HepG2 (cell line): Measurements from ENCODE around the gene TNFAIP3. TPM values are rescaled to one million over a fixed set of nuclear protein-coding genes. Genes with fewer than 3 reads are reported as not detected.

ENCODE experiments used
- ATAC-seq: fragments of 200-7000 bp; cut with Tn5 transposase; 3 replicates; pipeline ENCODE4 v1.9.1; 2020; ENCODE audit warnings: mild to moderate bottlenecking, moderate library complexity
- BruUV-seq: library from RNA; stranded (reverse); fragments of 400-500 nt; replicated peaks from 2 replicates; lab custom pipeline; 2021; lab: Mats Ljungman, UMichigan
- CTCF ChIA-PET: fragments of 300-600 bp; formaldehyde crosslinking; extraction: SDS; loops from one replicate; lab custom pipeline; 2021; ENCODE audit warnings: low total read pairs, inconsistent platforms, low intra/inter-chr PET ratio; lab: Yijun Ruan, JAX
- POLR2A ChIA-PET: fragments of 350-600 bp; sonication (Branson Sonifier 250); formaldehyde crosslinking; loops from one replicate; lab custom pipeline; 2020; ENCODE audit warnings: antibody characterized with exemption, inconsistent platforms; lab: Yijun Ruan, JAX
- DNase-seq: peaks from one replicate; pipeline ENCODE4 v3.0.0-alpha.2; 2015; ENCODE audit warnings: low spot score
- FAIRE-seq: peaks from 3 replicates; lab custom pipeline; 2011; peaks lifted over from hg19 to GRCh38; lab: Jason Lieb, UNC
- H2AFZ ChIP-seq: one replicate; pipeline ENCODE4 v1.6.1; 2011; ENCODE audit warnings: low read length, inconsistent platforms
- H3K27ac ChIP-seq: fragments of 300-600 bp; 3 replicates; pipeline ENCODE4 v1.8.0; 2011; ENCODE audit warnings: mixed run types, mild to moderate bottlenecking, mixed read lengths, low read length, inconsistent platforms; ENCODE audit not compliant: insufficient read depth; ENCODE audit errors: extremely low read length
- H3K27me3 ChIP-seq, 2 experiments: fragments of 200-600 bp in 1 of 2; 2 replicates in 1 of 2; 3 replicates in 1 of 2; pipeline versions ENCODE4 v1.6.0 to v1.8.0; 2011; ENCODE audit warnings: low read length in 2 of 2, mild to moderate bottlenecking in 2 of 2, moderate library complexity in 2 of 2, inconsistent platforms in 1 of 2; ENCODE audit not compliant: insufficient read depth in 2 of 2, control insufficient read depth in 1 of 2
- H3K36me3 ChIP-seq, 2 experiments: fragments of 200-600 bp in 1 of 2; replicated peaks in 1 of 2; 2 replicates in 1 of 2; 3 replicates in 1 of 2; pipeline versions ENCODE4 v1.5.1 to v1.8.0; 2011; ENCODE audit warnings: low read length in 2 of 2, inconsistent platforms in 1 of 2; ENCODE audit not compliant: insufficient read depth in 2 of 2, control insufficient read depth in 1 of 2
- H3K4me1 ChIP-seq: 2 replicates; pipeline ENCODE4 v1.5.1; 2012; ENCODE audit warnings: low read length, inconsistent platforms; ENCODE audit not compliant: insufficient read depth
- H3K4me2 ChIP-seq: 2 replicates; pipeline ENCODE4 v1.6.0; 2011; ENCODE audit warnings: low read depth, low read length, inconsistent platforms
- H3K4me3 ChIP-seq, 3 experiments: fragments of 200-600 bp in 1 of 3; sonication (generic), shearing (Covaris generic) in 1 of 3; replicated peaks in 1 of 3; 2 replicates each; pipeline ENCODE4 v1.5.1; 2011 to 2016; ENCODE audit warnings: low read length in 3 of 3, inconsistent platforms in 2 of 3, low read depth in 2 of 3, mild to moderate bottlenecking in 2 of 3, control low read depth in 1 of 3, mixed read lengths in 1 of 3; ENCODE audit not compliant: insufficient read depth in 1 of 3
- H3K79me2 ChIP-seq: one replicate; pipeline ENCODE4 v1.6.1; 2011; ENCODE audit warnings: low read length, inconsistent platforms; ENCODE audit not compliant: insufficient read depth
- H3K9ac ChIP-seq: 2 replicates; pipeline ENCODE4 v1.6.0; 2011; ENCODE audit warnings: mild to moderate bottlenecking, low read depth, low read length, inconsistent platforms; ENCODE audit not compliant: insufficient read depth
- H3K9me3 ChIP-seq: 2 replicates; pipeline ENCODE4 v1.5.1; 2012; ENCODE audit warnings: mild to moderate bottlenecking, low read length
- H4K20me1 ChIP-seq: 2 replicates; pipeline ENCODE4 v1.6.0; 2011; ENCODE audit warnings: inconsistent platforms, mild to moderate bottlenecking, low read length, moderate library complexity; ENCODE audit not compliant: insufficient read depth
- CEBPB ChIP-seq: IDR thresholded peaks from 2 replicates; pipeline ENCODE4 v1.6.1; 2011; ENCODE audit warnings: low read depth, low read length, improper control_type of control experiment, borderline replicate concordance
- CSRNP2 ChIP-seq: sonication (generic); formaldehyde crosslinking; conservative IDR thresholded peaks from 2 replicates; pipeline ENCODE4 v1.8.0; 2022; ENCODE audit warnings: low read depth, missing genetic modification reagents
- GATAD1 ChIP-seq: IDR thresholded peaks from 2 replicates; pipeline ENCODE4 v1.6.1; 2016; ENCODE audit warnings: missing genetic modification reagents, missing compliant biosample characterization
- HNRNPK ChIP-seq: fragments of 200-400 bp; formaldehyde crosslinking; IDR thresholded peaks from 2 replicates; pipeline ENCODE4 v1.6.1; 2018; ENCODE audit warnings: low read length, low read depth, moderate library complexity, mild to moderate bottlenecking; ENCODE audit not compliant: poor library complexity, severe bottlenecking
- JUND ChIP-seq: sonication (generic); formaldehyde crosslinking; IDR thresholded peaks from 2 replicates; pipeline ENCODE4 v1.8.0; 2022; ENCODE audit warnings: mild to moderate bottlenecking, missing genetic modification reagents
- KDM1A ChIP-seq: IDR thresholded peaks from 2 replicates; pipeline ENCODE4 v1.6.1; 2016; ENCODE audit warnings: missing compliant biosample characterization
- PATZ1 ChIP-seq: sonication (generic); formaldehyde crosslinking; IDR thresholded peaks from 2 replicates; pipeline ENCODE4 v1.4.0; 2020; ENCODE audit warnings: missing genetic modification reagents
- POLR2A ChIP-seq, 2 experiments: IDR thresholded peaks; 2 replicates each; pipeline ENCODE4 v1.6.1; 2011; ENCODE audit warnings: low read depth in 2 of 2, low read length in 2 of 2, mild to moderate bottlenecking in 1 of 2, moderate library complexity in 1 of 2; ENCODE audit not compliant: insufficient read depth in 1 of 2
- POLR2AphosphoS2 ChIP-seq: IDR thresholded peaks from 2 replicates; pipeline ENCODE4 v1.6.1; 2011; ENCODE audit warnings: low read depth, low read length, improper control_type of control experiment
- POLR2G ChIP-seq: fragments of 200-400 bp; formaldehyde crosslinking; IDR thresholded peaks from 2 replicates; pipeline ENCODE4 v1.6.1; 2018; ENCODE audit warnings: mild to moderate bottlenecking, low read depth, low read length, moderate library complexity
- RBM22 ChIP-seq: fragments of 200-400 bp; formaldehyde crosslinking; optimal IDR thresholded peaks from 2 replicates; pipeline ENCODE3; 2017; ENCODE audit warnings: mild to moderate bottlenecking, low read length, moderate library complexity
- RERE ChIP-seq: IDR thresholded peaks from 2 replicates; pipeline ENCODE4 v1.6.1; 2016; ENCODE audit warnings: low read depth, missing genetic modification reagents, missing compliant biosample characterization
- TEAD3 ChIP-seq: optimal IDR thresholded peaks from 2 replicates; pipeline ENCODE3; 2016; ENCODE audit warnings: borderline replicate concordance
- ZC3H13 ChIP-seq: sonication (generic); formaldehyde crosslinking; IDR thresholded peaks from 2 replicates; pipeline ENCODE4 v1.8.1; 2023; ENCODE audit warnings: mild to moderate bottlenecking, missing genetic modification reagents, moderate library complexity
- ZNF253 ChIP-seq: sonication (generic); formaldehyde crosslinking; IDR thresholded peaks from 2 replicates; pipeline ENCODE4 v1.8.0; 2022; ENCODE audit warnings: mild to moderate bottlenecking, missing genetic modification reagents, borderline replicate concordance
- ZNF7 ChIP-seq: IDR thresholded peaks from 2 replicates; pipeline ENCODE4 v1.6.1; 2016; ENCODE audit warnings: missing biosample characterization, missing genetic modification reagents
- WGBS: methylation state at CpG from one replicate; pipeline ENCODE4 v1.1.6; 2017; ENCODE audit warnings: low lambda C conversion rate; 5-methylcytosine and 5-hydroxymethylcytosine counted together
- in situ Hi-C: cut with HindIII; loops from 2 replicates; pipeline ENCODE4 v1.10.0; 2017; ENCODE audit warnings: low pct_unique_long_range_greater_than_20kb; ENCODE audit not compliant: extremely low pct_ligation_motif_present
- intact Hi-C: fragments of 100-400 bp; cut with micrococcal nuclease; formaldehyde crosslinking; loops from one replicate; pipeline ENCODE4 v1.10.0; 2022; ENCODE audit not compliant: unreplicated experiment
- polyA plus RNA-seq, 8 experiments: library from polyadenylated mRNA; depleted of rRNA in 3 of 8; stranded (reverse) in 7 of 8; unstranded in 1 of 8; fragments of >200 nt; fragmentation: Illumina TruSeq in 4 of 8; extraction: Trizol in 4 of 8; gene quantifications; 2 replicates each; pipeline versions ENCODE4 v1.2.1 to v1.2.3, GENCODE V29; 2011 to 2016; ENCODE audit warnings: low read depth in 4 of 8, missing spikeins in 1 of 8, mixed read lengths in 1 of 8; ENCODE audit not compliant: insufficient read depth in 1 of 8
- total RNA-seq, 5 experiments: library from RNA; depleted of rRNA; stranded (reverse); fragments of >200 nt; fragmentation: Illumina TruSeq; extraction: Trizol; gene quantifications; 2 replicates each; pipeline ENCODE4 v1.2.3, GENCODE V29; 2016; ENCODE audit warnings: low read depth in 1 of 5

Gene TNFAIP3
- total and polyA plus RNA-seq, 2 of the 13 experiments (the other 11 are each of a cell fraction or from before 2014, with no cell fraction given), result 28.2 to 47.1 TPM

- FAIRE-seq (no peak), DNase-seq (no peak), ATAC-seq (peak; percentile 49)
- Histone ChIP-seq H3K4me3 (no peak overlapping the region), H3K79me2 (peaks cover 4% of the 10 kb centered on the region), H3K36me3 (peaks cover 37 to 54% of the 10 kb centered on the region in 2 experiments), H3K4me1 (no peaks in the 10 kb centered on the region), H3K4me2 (no peak overlapping the region), H3K27ac (no peak overlapping the region), H3K9me3 (no peaks in the 10 kb centered on the region), H2AFZ (no peak overlapping the region), H3K27me3 (no peaks in the 10 kb centered on the region), H4K20me1 (peaks cover 43% of the 10 kb centered on the region), H3K9ac (no peak overlapping the region)
- ChIA-PET CTCF (no interaction called here), POLR2A (interaction anchor here (1.9 kb wide), 1 partner anchor 12 kb away, joined by 4 read pairs; no protein-coding TSS in a partner anchor)
- in situ Hi-C loops (no loop called here), intact Hi-C loops (no loop called here)
- no TSS peak for BruUV-seq
- WGBS, result 97% methylated on average over 2 of the region's 2 CpGs
- TF ChIP-seq RBM22, result peak; percentile 85
- 0 out of 2 replicates have a peak, but pooled peaks have one; percentile 54 for TF ChIP-seq CEBPB
- TF ChIP-seq ZC3H13 (CRISPR knock-in tag), result peak; percentile 60; the same call in 1 of the 2 replicates
- 0 out of 2 replicates have a peak, but pooled peaks have one; percentile 88 for TF ChIP-seq POLR2AphosphoS2
- no peak for TF ChIP-seq KDM1A (CRISPR knock-in tag)
- no peak for TF ChIP-seq JUND (CRISPR knock-in tag)
- no peak for TF ChIP-seq ZNF7
- no peak for TF ChIP-seq HNRNPK
- no peak for TF ChIP-seq CSRNP2 (CRISPR knock-in tag)
- no peak for TF ChIP-seq ZNF253 (CRISPR knock-in tag)
- no peak for TF ChIP-seq GATAD1 (CRISPR knock-in tag)
- TF ChIP-seq POLR2G, result peak; percentile 45; the same call in 1 of the 2 replicates
- TF ChIP-seq RERE (CRISPR knock-in tag), result no peak
- TF ChIP-seq POLR2A (IDR thresholded peaks at IDR 0.05; ENCODE audit: insufficient read depth in 1 of 2, low read depth in 2 of 2, low read length in 2 of 2), result peak; percentile 15 to 27; a peak in 1 of 4 replicates
- peak; percentile 22 for TF ChIP-seq TEAD3
- peak; percentile 15; the same call in 1 of the 2 replicates for TF ChIP-seq PATZ1 (CRISPR knock-in tag)
These were observed 15.3 kb downstream of the TNFAIP3 start for GRCh38 chr6:137882225-137882961.
